ENCODE measurements around the gene VMP1. TPM values are rescaled to one million over a fixed set of nuclear protein-coding genes. Genes with fewer than 3 reads are reported as not detected.
A peak's percentile ranks its signal among the peaks of the same experiment; 100 is the strongest.
"Not testable (repeated sequence)": the region's sequence is repeated elsewhere in the genome, so short reads cannot be mapped to it uniquely, and the experiment has no call there.

VMP1 gene
- total RNA-seq, 2 experiments from 2014 or later, result 29.2 to 38.0 TPM

DNA sequence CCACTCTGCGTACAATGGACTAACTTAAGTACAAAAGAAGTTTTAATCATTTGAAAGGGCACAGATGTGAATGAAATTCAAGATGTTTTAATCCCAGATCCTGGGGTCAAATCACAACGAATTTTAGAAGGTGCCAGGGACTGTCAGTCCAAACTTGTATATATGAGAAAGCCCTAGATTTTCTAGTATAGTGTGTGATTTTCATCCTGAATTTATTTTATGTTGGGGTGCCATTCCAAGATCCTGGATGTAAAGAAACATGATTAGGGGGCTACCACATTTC, 121.0 kb downstream of the VMP1 start:
- Histone ChIP-seq H3K79me2 (ENCODE audit: insufficient read depth, low read depth, low read length) (peaks cover 13% of the 10 kb centered on the region; the same call in 1 of the 2 replicates), H3K4me2 (ENCODE audit: low read length) (peak overlapping the region; percentile 91), H3K27ac (ENCODE audit: low read depth, low read length, poor library complexity, severe bottlenecking) (peak overlapping the region; percentile 80), H3K36me3 (ENCODE audit: insufficient read depth, low read length) (no peaks in the 10 kb centered on the region), H3K4me1 (ENCODE audit: insufficient read depth, low read length, poor library complexity, severe bottlenecking) (peaks cover 81% of the 10 kb centered on the region), H2AFZ (ENCODE audit: low read length) (peak overlapping the region; percentile 24; the same call in 1 of the 2 replicates), H3K4me3 (ENCODE audit: low read depth, low read length, poor library complexity, severe bottlenecking) (peak overlapping the region; percentile 59), H3K9me2 (ENCODE audit: insufficient read depth, low read length) (no peaks in the 10 kb centered on the region), H3K9me3 (ENCODE audit: low read length) (no peaks in the 10 kb centered on the region), H4K20me1 (ENCODE audit: insufficient read depth, low read length) (no peaks in the 10 kb centered on the region)
- no TSS peak for BruUV-seq (replicated peaks)
- POLR2A ChIA-PET, result interaction anchor here (0.6 to 1.5 kb wide), 6 partner anchors 9 to 46 kb away, joined by 3 to 9 read pairs (median 4); no protein-coding TSS in a partner anchor
- DNase-seq (ENCODE audit: low spot score), result no peak
- TF ChIP-seq EZH2phosphoT487 (IDR thresholded peaks at IDR 0.05; ENCODE audit: borderline replicate concordance, low read depth, low read length), result no peak
- TF ChIP-seq, protein P1, sequence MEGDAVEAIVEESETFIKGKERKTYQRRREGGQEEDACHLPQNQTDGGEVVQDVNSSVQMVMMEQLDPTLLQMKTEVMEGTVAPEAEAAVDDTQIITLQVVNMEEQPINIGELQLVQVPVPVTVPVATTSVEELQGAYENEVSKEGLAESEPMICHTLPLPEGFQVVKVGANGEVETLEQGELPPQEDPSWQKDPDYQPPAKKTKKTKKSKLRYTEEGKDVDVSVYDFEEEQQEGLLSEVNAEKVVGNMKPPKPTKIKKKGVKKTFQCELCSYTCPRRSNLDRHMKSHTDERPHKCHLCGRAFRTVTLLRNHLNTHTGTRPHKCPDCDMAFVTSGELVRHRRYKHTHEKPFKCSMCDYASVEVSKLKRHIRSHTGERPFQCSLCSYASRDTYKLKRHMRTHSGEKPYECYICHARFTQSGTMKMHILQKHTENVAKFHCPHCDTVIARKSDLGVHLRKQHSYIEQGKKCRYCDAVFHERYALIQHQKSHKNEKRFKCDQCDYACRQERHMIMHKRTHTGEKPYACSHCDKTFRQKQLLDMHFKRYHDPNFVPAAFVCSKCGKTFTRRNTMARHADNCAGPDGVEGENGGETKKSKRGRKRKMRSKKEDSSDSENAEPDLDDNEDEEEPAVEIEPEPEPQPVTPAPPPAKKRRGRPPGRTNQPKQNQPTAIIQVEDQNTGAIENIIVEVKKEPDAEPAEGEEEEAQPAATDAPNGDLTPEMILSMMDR (conservative IDR thresholded peaks at IDR 0.05; ENCODE audit: low read length), result no peak
- intact Hi-C loops (cut with micrococcal nuclease; ENCODE audit: unreplicated experiment), result no loop called here
- CTCF ChIA-PET (ENCODE audit: unreplicated experiment), result interaction anchor here (0.9 kb wide), 1 partner anchor 10 kb away, joined by 5 read pairs; no protein-coding TSS in a partner anchor

- intact Hi-C loops (cut with micrococcal nuclease; ENCODE audit: unreplicated experiment); H4K20me1 ChIP-seq (ENCODE audit: insufficient read depth, low read length); H3K9me3 ChIP-seq (ENCODE audit: low read length); H3K36me3 ChIP-seq (ENCODE audit: insufficient read depth, low read length); DNase-seq (ENCODE audit: low spot score); H3K9me2 ChIP-seq (ENCODE audit: insufficient read depth, low read length); CTCF ChIA-PET (ENCODE audit: unreplicated experiment); BruUV-seq (replicated peaks): not testable (repeated sequence)
- Histone ChIP-seq H3K27ac (ENCODE audit: low read depth, low read length, poor library complexity, severe bottlenecking) (peak overlapping the region; percentile 80), H3K79me2 (ENCODE audit: insufficient read depth, low read depth, low read length) (peaks cover 13% of the 10 kb centered on the region; the same call in 1 of the 2 replicates), H2AFZ (ENCODE audit: low read length) (peak overlapping the region; percentile 24; the same call in 1 of the 2 replicates), H3K4me3 (ENCODE audit: low read depth, low read length, poor library complexity, severe bottlenecking) (peak overlapping the region; percentile 59), H3K4me2 (ENCODE audit: low read length) (peak overlapping the region; percentile 91), H3K4me1 (ENCODE audit: insufficient read depth, low read length, poor library complexity, severe bottlenecking) (peaks cover 85% of the 10 kb centered on the region)
- POLR2A ChIA-PET, result interaction anchor here (0.6 to 1.5 kb wide), 5 partner anchors 9 to 46 kb away, joined by 3 to 9 read pairs (median 4); no protein-coding TSS in a partner anchor
Measured at GRCh38 chr17:59828819-59829216, 121.4 kb downstream of the VMP1 start.

DNA sequence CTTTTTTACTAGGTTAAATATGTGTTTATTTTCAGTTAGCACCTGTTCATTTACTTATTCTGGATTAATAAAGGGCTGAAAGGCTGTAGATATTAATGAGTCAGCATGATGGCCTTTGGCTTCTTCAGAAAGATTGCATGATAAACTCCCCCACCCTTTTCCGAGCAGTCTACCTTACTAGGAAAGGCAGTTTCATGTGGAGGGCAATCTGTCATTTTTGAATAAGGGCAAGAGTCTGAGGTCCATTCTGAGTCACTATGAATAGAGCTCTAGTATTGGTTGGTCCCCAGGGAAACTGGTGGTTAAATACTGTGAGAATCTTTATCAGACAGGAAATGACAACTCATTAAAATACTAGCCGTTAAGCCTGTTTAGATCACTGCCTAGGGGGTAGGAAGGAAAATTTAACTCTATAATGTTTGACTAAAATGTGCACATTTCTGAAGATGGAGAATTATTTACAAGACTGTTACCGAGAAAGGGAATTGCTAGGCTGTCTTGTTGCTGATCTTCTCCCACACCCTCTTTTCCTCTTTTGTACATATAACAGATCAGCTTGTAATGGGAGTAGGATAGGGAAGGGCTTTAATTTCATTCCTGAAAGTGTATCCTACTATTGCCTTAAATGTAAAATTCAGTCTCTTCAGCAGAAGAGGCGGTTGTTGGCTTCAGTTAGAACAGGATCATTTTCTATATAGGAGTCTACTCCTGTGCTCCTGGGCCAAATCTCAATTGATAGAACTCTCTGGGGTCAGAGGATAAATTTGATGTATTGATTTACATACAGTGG, 122.0 kb downstream of the VMP1 start:
- Histone ChIP-seq H3K4me3 (ENCODE audit: low read depth, low read length, poor library complexity, severe bottlenecking) (peak overlapping the region; percentile 59), H3K9me3 (ENCODE audit: low read length) (no peaks in the 10 kb centered on the region), H3K4me2 (ENCODE audit: low read length) (peak overlapping the region; percentile 91), H3K4me1 (ENCODE audit: insufficient read depth, low read length, poor library complexity, severe bottlenecking) (peaks cover 85% of the 10 kb centered on the region), H3K36me3 (ENCODE audit: insufficient read depth, low read length) (no peaks in the 10 kb centered on the region), H3K27ac (ENCODE audit: low read depth, low read length, poor library complexity, severe bottlenecking) (peak overlapping the region; percentile 80), H4K20me1 (ENCODE audit: insufficient read depth, low read length) (no peaks in the 10 kb centered on the region), H3K79me2 (ENCODE audit: insufficient read depth, low read depth, low read length) (peaks cover 13% of the 10 kb centered on the region; the same call in 1 of the 2 replicates), H2AFZ (ENCODE audit: low read length) (peak overlapping the region; percentile 24; the same call in 1 of the 2 replicates), H3K9me2 (ENCODE audit: insufficient read depth, low read length) (no peaks in the 10 kb centered on the region)
- ChIA-PET CTCF (ENCODE audit: unreplicated experiment) (no interaction called here), POLR2A (interaction anchor here (0.6 to 1.5 kb wide), 4 partner anchors 8 to 47 kb away, joined by 3 to 9 read pairs (median 4); no protein-coding TSS in a partner anchor)
- TF ChIP-seq, protein P1 (conservative IDR thresholded peaks at IDR 0.05; ENCODE audit: low read length), result no peak; the same call in 1 of the 2 replicates
- TF ChIP-seq EZH2phosphoT487 (IDR thresholded peaks at IDR 0.05; ENCODE audit: borderline replicate concordance, low read depth, low read length), result no peak
- intact Hi-C loops (cut with micrococcal nuclease; ENCODE audit: unreplicated experiment), result no loop called here
- DNase-seq (ENCODE audit: low spot score), result peak; percentile 94
- BruUV-seq (replicated peaks), result TSS peak; percentile 39

Data from OCI-LY7 (cell line).